Astrocyte (in vitro differentiated cells and primary cell): Measurements from ENCODE around the gene TSBP1. TPM values are rescaled to one million over a fixed set of nuclear protein-coding genes. Genes with fewer than 3 reads are reported as not detected.

ENCODE experiments used
- DNase-seq: peaks from one replicate; pipeline ENCODE4 v3.0.0-alpha.2; 2010; ENCODE audit warnings: low read depth
- FAIRE-seq: peaks from 2 replicates; lab custom pipeline; 2011; peaks lifted over from hg19 to GRCh38; lab: Jason Lieb, UNC
- H2AFZ ChIP-seq: 2 replicates; pipeline ENCODE4 v1.6.0; 2012; ENCODE audit warnings: low read depth, low read length, inconsistent platforms
- H3K27ac ChIP-seq: 2 replicates; pipeline ENCODE4 v1.5.1; 2011; ENCODE audit warnings: low read depth, low read length, inconsistent platforms
- H3K27me3 ChIP-seq: 2 replicates; pipeline ENCODE4 v1.6.0; 2011; ENCODE audit warnings: low read length, inconsistent platforms; ENCODE audit not compliant: insufficient read depth
- H3K36me3 ChIP-seq: 2 replicates; pipeline ENCODE4 v1.5.1; 2011; ENCODE audit warnings: low read length, inconsistent platforms; ENCODE audit not compliant: insufficient read depth
- H3K4me1 ChIP-seq: 2 replicates; pipeline ENCODE4 v1.5.1; 2011; ENCODE audit warnings: low read length, inconsistent platforms; ENCODE audit not compliant: insufficient read depth
- H3K4me2 ChIP-seq: 2 replicates; pipeline ENCODE4 v1.6.0; 2012; ENCODE audit warnings: low read length, inconsistent platforms
- H3K4me3 ChIP-seq: 2 replicates; pipeline ENCODE4 v1.5.1; 2011; ENCODE audit warnings: low read depth, mild to moderate bottlenecking, low read length, inconsistent platforms; ENCODE audit not compliant: insufficient read depth
- H3K79me2 ChIP-seq: 2 replicates; pipeline ENCODE4 v1.6.0; 2012; ENCODE audit warnings: mild to moderate bottlenecking, low read length, inconsistent platforms; ENCODE audit not compliant: insufficient read depth
- H3K9ac ChIP-seq: 2 replicates; pipeline ENCODE4 v1.6.0; 2012; ENCODE audit warnings: mild to moderate bottlenecking, low read length, inconsistent platforms
- H3K9me3 ChIP-seq: 2 replicates; pipeline ENCODE4 v1.5.1; 2012; ENCODE audit warnings: low read depth, mild to moderate bottlenecking, low read length, inconsistent platforms; ENCODE audit not compliant: insufficient read depth
- H4K20me1 ChIP-seq: 2 replicates; pipeline ENCODE4 v1.6.0; 2012; ENCODE audit warnings: low read length, inconsistent platforms; ENCODE audit not compliant: insufficient read depth
- H3K27ac Mint-ChIP-seq: one replicate; pipeline ENCODE4 v1.8.0; 2021; ENCODE audit warnings: mild to moderate bottlenecking, mixed read lengths; ENCODE audit not compliant: unreplicated experiment
- H3K27me3 Mint-ChIP-seq: one replicate; pipeline ENCODE4 v1.8.0; 2021; ENCODE audit warnings: low read depth, mixed read lengths; ENCODE audit not compliant: unreplicated experiment
- H3K36me3 Mint-ChIP-seq: one replicate; pipeline ENCODE4 v1.8.0; 2021; ENCODE audit warnings: low read depth, mixed read lengths; ENCODE audit not compliant: unreplicated experiment
- H3K4me1 Mint-ChIP-seq: one replicate; pipeline ENCODE4 v1.8.0; 2021; ENCODE audit warnings: low read depth, mixed read lengths; ENCODE audit not compliant: unreplicated experiment
- H3K4me3 Mint-ChIP-seq: one replicate; pipeline ENCODE4 v1.8.0; 2021; ENCODE audit warnings: mild to moderate bottlenecking, moderate library complexity, mixed read lengths; ENCODE audit not compliant: unreplicated experiment
- H3K9me3 Mint-ChIP-seq: one replicate; pipeline ENCODE4 v1.8.0; 2021; ENCODE audit warnings: mild to moderate bottlenecking, mixed read lengths; ENCODE audit not compliant: unreplicated experiment
- CTCF ChIP-seq: IDR thresholded peaks from 2 replicates; pipeline ENCODE4 v1.5.1; 2011; ENCODE audit warnings: low read depth, mild to moderate bottlenecking, inconsistent platforms, low read length, moderate library complexity; ENCODE audit not compliant: insufficient read depth
- EZH2 ChIP-seq: IDR thresholded peaks from 2 replicates; pipeline ENCODE4 v1.6.1; 2012; ENCODE audit warnings: mild to moderate bottlenecking, low read length, inconsistent platforms; ENCODE audit not compliant: insufficient read depth
- total RNA-seq: library from RNA; stranded (reverse); gene quantifications from 2 replicates; pipeline ENCODE4 v1.2.1, GENCODE V29; 2021

Gene TSBP1
- total RNA-seq, 1 donor from 2014 or later, result not detected

GRCh38 chr6:32375739-32376529 lies 4.2 kb upstream of the TSBP1 start:
- H2AFZ ChIP-seq, result no peak overlapping the region
- H3K27me3 Mint-ChIP-seq, result no peaks in the 10 kb centered on the region
- H3K9ac ChIP-seq, result no peak overlapping the region
- no peak overlapping the region for H3K4me2 ChIP-seq
- no peak overlapping the region for H3K4me3 Mint-ChIP-seq
- H3K4me1 ChIP-seq, result peaks cover 7% of the 10 kb centered on the region
- DNase-seq, result no peak
- no peak overlapping the region for H3K27ac Mint-ChIP-seq
- no peak overlapping the region for H3K27ac ChIP-seq
- H3K79me2 ChIP-seq, result no peaks in the 10 kb centered on the region
- no peaks in the 10 kb centered on the region for H3K9me3 ChIP-seq
- peaks cover 2% of the 10 kb centered on the region for H3K4me1 Mint-ChIP-seq
- no peaks in the 10 kb centered on the region for H4K20me1 ChIP-seq
- H3K36me3 ChIP-seq, result no peaks in the 10 kb centered on the region
- no peaks in the 10 kb centered on the region for H3K36me3 Mint-ChIP-seq
- TF ChIP-seq CTCF (no peak), EZH2 (no peak)
- peaks cover 3% of the 10 kb centered on the region for H3K9me3 Mint-ChIP-seq
- no peaks in the 10 kb centered on the region for H3K27me3 ChIP-seq
- no peak overlapping the region for H3K4me3 ChIP-seq
- FAIRE-seq, result no peak

GRCh38 chr6:32371229-32371628 lies 474 bp downstream of the TSBP1 start:
- H3K27ac ChIP-seq, result no peak overlapping the region
- Mint-ChIP-seq H3K4me1 (peaks cover 13% of the 10 kb centered on the region), H3K27ac (peak overlapping the region; percentile 49), H3K4me3 (no peak overlapping the region), H3K36me3 (no peaks in the 10 kb centered on the region), H3K27me3 (peaks cover 2% of the 10 kb centered on the region), H3K9me3 (peaks cover 4% of the 10 kb centered on the region)
- DNase-seq (peak; percentile 3), FAIRE-seq (peak; percentile 23)
- no peaks in the 10 kb centered on the region for H3K36me3 ChIP-seq
- H3K79me2 ChIP-seq, result no peaks in the 10 kb centered on the region
- TF ChIP-seq CTCF (no peak), EZH2 (no peak)
- no peak overlapping the region for H3K9ac ChIP-seq
- peaks cover 17% of the 10 kb centered on the region for H3K4me1 ChIP-seq
- peak overlapping the region; percentile 20 for H2AFZ ChIP-seq
- H3K4me3 ChIP-seq, result no peak overlapping the region
- H3K27me3 ChIP-seq, result no peaks in the 10 kb centered on the region
- H4K20me1 ChIP-seq, result no peaks in the 10 kb centered on the region
- no peaks in the 10 kb centered on the region for H3K9me3 ChIP-seq
- H3K4me2 ChIP-seq, result peak overlapping the region; percentile 9

DNA sequence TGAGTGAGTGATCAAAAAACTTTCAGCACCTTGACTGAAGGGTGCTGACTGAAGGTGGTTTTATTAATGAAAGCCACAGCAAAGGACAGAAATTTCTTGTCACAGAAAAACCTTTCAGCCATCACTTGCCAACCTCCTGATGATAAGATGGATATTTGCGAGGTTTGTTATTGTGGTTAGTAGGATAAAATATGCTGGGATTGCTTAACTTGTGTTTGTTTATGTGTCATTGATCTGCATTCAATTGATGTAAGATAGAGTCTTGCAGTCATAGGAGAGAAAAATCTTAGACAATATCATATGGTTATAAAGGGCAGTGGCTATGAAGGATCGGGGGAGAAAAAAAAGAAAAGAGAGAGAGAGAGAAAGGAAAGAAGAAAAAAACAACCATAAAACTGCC lies 1.2 kb downstream of the TSBP1 start:
- no peak overlapping the region for H3K27ac ChIP-seq
- no peaks in the 10 kb centered on the region for H3K9me3 ChIP-seq
- peaks cover 17% of the 10 kb centered on the region for H3K4me1 ChIP-seq
- H3K4me1 Mint-ChIP-seq, result peaks cover 13% of the 10 kb centered on the region
- FAIRE-seq (peak; percentile 70), DNase-seq (peak; percentile 2)
- peaks cover 2% of the 10 kb centered on the region for H3K27me3 Mint-ChIP-seq
- H3K4me3 ChIP-seq, result no peak overlapping the region
- no peaks in the 10 kb centered on the region for H3K79me2 ChIP-seq
- H3K4me3 Mint-ChIP-seq, result no peak overlapping the region
- no peak overlapping the region for H3K4me2 ChIP-seq
- H3K27ac Mint-ChIP-seq, result no peak overlapping the region
- H4K20me1 ChIP-seq, result no peaks in the 10 kb centered on the region
- TF ChIP-seq CTCF, result no peak
- TF ChIP-seq EZH2, result no peak
- H2AFZ ChIP-seq, result no peak overlapping the region
- H3K9ac ChIP-seq, result no peak overlapping the region
- no peaks in the 10 kb centered on the region for H3K36me3 Mint-ChIP-seq
- peaks cover 4% of the 10 kb centered on the region for H3K9me3 Mint-ChIP-seq
- no peaks in the 10 kb centered on the region for H3K36me3 ChIP-seq
- no peaks in the 10 kb centered on the region for H3K27me3 ChIP-seq
